ENCODE results near the gene ANK2.

GRCh38 chr4:113101669-113102068 lies 52.2 kb downstream of the ANK2 start:
- TF ChIP-seq CTCF (conservative IDR thresholded peaks at IDR 0.05; ENCODE audit: low read length): no peak
- no peak for TF ChIP-seq EZH2phosphoT487 (IDR thresholded peaks at IDR 0.05; ENCODE audit: borderline replicate concordance, low read depth, low read length)
